ENCODE data around the gene ATXN7. TPM values are rescaled to one million over a fixed set of nuclear protein-coding genes. Genes with fewer than 3 reads are reported as not detected.

The ATXN7 gene
- total RNA-seq, 1 experiment from 2014 or later = 27.5 TPM

DNA sequence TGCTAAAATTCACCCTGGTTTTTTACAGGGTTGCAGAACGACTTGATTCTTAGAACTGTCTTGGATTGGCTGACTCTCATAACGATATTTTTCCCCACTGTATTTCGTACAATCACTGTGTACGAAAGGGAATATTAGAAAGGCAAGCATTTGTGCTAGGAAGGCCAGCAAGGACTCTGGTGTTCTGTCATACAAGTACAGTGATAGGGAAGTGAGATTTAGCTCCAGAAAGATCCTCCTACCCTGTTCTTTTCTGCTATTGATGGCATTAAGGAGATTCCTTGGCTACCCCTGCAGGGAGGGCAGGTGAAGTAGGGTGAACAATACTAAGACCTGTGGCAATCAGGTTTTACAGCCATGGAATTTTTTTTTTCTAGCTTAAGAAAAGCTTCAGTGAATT is 102.3 kb downstream of the ATXN7 start:
- no peak for ATAC-seq
- no peak for TF ChIP-seq CBX3 (IDR thresholded peaks at IDR 0.05; ENCODE audit: low read depth)
- H3K4me3 ChIP-seq (replicated peaks in 1 of 2; ENCODE audit: low read depth in 1 of 2, low read length in 2 of 2) = no peak overlapping the region
- CTCF ChIA-PET = no interaction called here
- no peaks in the 10 kb centered on the region for H3K9me3 ChIP-seq (ENCODE audit: control insufficient read depth in 1 of 2, insufficient read depth in 1 of 2, low read depth in 1 of 2, low read length in 2 of 2)
- H3K4me1 ChIP-seq (ENCODE audit: control insufficient read depth in 1 of 2, insufficient read depth in 2 of 2, low read length in 2 of 2) = 0 out of 4 replicates have a peak, but pooled peaks cover 0 to 5% of the 10 kb centered on the region in 2 experiments
- H4K20me1 ChIP-seq (ENCODE audit: insufficient read depth) = peaks cover 11% of the 10 kb centered on the region; the same call in 1 of the 2 replicates
- intact Hi-C loops (cut with micrococcal nuclease) = no loop called here
- no peak overlapping the region for H3K27ac ChIP-seq (ENCODE audit: low read depth, low read length)
- no peak overlapping the region for H3K9ac ChIP-seq (ENCODE audit: low read length)
- no peaks in the 10 kb centered on the region; a peak in 1 of 4 replicates for H3K36me3 ChIP-seq (ENCODE audit: control insufficient read depth in 1 of 2, insufficient read depth in 2 of 2, low read length in 2 of 2)
- BruUV-seq (replicated peaks) = no TSS peak
- peaks cover 47% of the 10 kb centered on the region for H3K79me2 ChIP-seq (ENCODE audit: insufficient read depth, low read length)
- H3K27me3 ChIP-seq (ENCODE audit: insufficient read depth, low read length) = no peaks in the 10 kb centered on the region
- H2AFZ ChIP-seq (ENCODE audit: low read depth, low read length, poor library complexity, severe bottlenecking) = no peak overlapping the region
- DNase-seq (ENCODE audit: low read depth, low spot score) = no peak
- no peak overlapping the region for H3K4me2 ChIP-seq (ENCODE audit: low read length)
- POLR2A ChIA-PET = interaction anchor here (1.1 kb wide), 1 partner anchor 17 kb away, joined by 3 read pairs; no protein-coding TSS in a partner anchor
- no peaks in the 10 kb centered on the region for H3K9me2 ChIP-seq (ENCODE audit: insufficient read depth)
- RAD21 ChIA-PET (ENCODE audit: low non-redundant PET in 1 of 2, low total read pairs in 2 of 2, uncharacterized antibody in 2 of 2, unreplicated experiment in 2 of 2) = no interaction called here

DNA sequence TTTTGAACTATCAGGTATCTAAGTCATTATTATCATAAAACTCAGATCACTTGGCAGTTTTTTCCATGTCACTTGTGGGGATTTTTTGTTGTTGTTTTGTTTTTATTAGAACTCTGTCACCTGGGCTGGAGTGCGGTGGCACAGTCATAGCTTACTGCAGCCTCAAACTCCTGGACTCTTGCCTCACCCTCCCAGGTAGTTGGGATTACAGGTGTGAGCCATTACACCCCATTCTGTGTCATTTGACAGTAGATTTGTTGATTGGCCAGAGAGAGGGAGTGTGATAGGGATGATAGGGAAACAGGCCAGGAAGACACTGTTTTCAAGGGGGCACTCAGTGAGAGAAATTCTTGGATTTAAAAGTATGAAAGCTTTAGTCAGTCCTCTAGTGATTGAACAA is 103.2 kb downstream of the ATXN7 start:
- Histone ChIP-seq H3K79me2 (ENCODE audit: insufficient read depth, low read length) (peaks cover 49% of the 10 kb centered on the region), H4K20me1 (ENCODE audit: insufficient read depth) (peaks cover 11% of the 10 kb centered on the region; the same call in 1 of the 2 replicates), H3K4me1 (ENCODE audit: control insufficient read depth in 1 of 2, insufficient read depth in 2 of 2, low read length in 2 of 2) (0 out of 4 replicates have a peak, but pooled peaks cover 0 to 5% of the 10 kb centered on the region in 2 experiments), H3K4me3 (replicated peaks in 1 of 2; ENCODE audit: low read depth in 1 of 2, low read length in 2 of 2) (no peak overlapping the region), H2AFZ (ENCODE audit: low read depth, low read length, poor library complexity, severe bottlenecking) (no peak overlapping the region), H3K9me3 (ENCODE audit: control insufficient read depth in 1 of 2, insufficient read depth in 1 of 2, low read depth in 1 of 2, low read length in 2 of 2) (no peaks in the 10 kb centered on the region), H3K27me3 (ENCODE audit: insufficient read depth, low read length) (no peaks in the 10 kb centered on the region), H3K9me2 (ENCODE audit: insufficient read depth) (no peaks in the 10 kb centered on the region), H3K9ac (ENCODE audit: low read length) (no peak overlapping the region), H3K36me3 (ENCODE audit: control insufficient read depth in 1 of 2, insufficient read depth in 2 of 2, low read length in 2 of 2) (no peaks in the 10 kb centered on the region; a peak in 1 of 4 replicates), H3K4me2 (ENCODE audit: low read length) (no peak overlapping the region), H3K27ac (ENCODE audit: low read depth, low read length) (no peak overlapping the region)
- DNase-seq (ENCODE audit: low read depth, low spot score) (no peak), ATAC-seq (no peak)
- intact Hi-C loops (cut with micrococcal nuclease) = no loop called here
- TF ChIP-seq, protein P1, sequence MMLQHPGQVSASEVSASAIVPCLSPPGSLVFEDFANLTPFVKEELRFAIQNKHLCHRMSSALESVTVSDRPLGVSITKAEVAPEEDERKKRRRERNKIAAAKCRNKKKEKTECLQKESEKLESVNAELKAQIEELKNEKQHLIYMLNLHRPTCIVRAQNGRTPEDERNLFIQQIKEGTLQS (IDR thresholded peaks at IDR 0.05) = no peak
- TF ChIP-seq SRF (IDR thresholded peaks at IDR 0.05; ENCODE audit: low read depth) = no peak
- TF ChIP-seq RAD21 (IDR thresholded peaks at IDR 0.05; ENCODE audit: low read depth) = no peak
- TF ChIP-seq, protein P2, sequence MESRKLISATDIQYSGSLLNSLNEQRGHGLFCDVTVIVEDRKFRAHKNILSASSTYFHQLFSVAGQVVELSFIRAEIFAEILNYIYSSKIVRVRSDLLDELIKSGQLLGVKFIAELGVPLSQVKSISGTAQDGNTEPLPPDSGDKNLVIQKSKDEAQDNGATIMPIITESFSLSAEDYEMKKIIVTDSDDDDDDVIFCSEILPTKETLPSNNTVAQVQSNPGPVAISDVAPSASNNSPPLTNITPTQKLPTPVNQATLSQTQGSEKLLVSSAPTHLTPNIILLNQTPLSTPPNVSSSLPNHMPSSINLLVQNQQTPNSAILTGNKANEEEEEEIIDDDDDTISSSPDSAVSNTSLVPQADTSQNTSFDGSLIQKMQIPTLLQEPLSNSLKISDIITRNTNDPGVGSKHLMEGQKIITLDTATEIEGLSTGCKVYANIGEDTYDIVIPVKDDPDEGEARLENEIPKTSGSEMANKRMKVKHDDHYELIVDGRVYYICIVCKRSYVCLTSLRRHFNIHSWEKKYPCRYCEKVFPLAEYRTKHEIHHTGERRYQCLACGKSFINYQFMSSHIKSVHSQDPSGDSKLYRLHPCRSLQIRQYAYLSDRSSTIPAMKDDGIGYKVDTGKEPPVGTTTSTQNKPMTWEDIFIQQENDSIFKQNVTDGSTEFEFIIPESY (IDR thresholded peaks at IDR 0.05; ENCODE audit: extremely low read depth, insufficient replicate concordance, low read length) = no peak
- TF ChIP-seq, protein P3, sequence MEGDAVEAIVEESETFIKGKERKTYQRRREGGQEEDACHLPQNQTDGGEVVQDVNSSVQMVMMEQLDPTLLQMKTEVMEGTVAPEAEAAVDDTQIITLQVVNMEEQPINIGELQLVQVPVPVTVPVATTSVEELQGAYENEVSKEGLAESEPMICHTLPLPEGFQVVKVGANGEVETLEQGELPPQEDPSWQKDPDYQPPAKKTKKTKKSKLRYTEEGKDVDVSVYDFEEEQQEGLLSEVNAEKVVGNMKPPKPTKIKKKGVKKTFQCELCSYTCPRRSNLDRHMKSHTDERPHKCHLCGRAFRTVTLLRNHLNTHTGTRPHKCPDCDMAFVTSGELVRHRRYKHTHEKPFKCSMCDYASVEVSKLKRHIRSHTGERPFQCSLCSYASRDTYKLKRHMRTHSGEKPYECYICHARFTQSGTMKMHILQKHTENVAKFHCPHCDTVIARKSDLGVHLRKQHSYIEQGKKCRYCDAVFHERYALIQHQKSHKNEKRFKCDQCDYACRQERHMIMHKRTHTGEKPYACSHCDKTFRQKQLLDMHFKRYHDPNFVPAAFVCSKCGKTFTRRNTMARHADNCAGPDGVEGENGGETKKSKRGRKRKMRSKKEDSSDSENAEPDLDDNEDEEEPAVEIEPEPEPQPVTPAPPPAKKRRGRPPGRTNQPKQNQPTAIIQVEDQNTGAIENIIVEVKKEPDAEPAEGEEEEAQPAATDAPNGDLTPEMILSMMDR (IDR thresholded peaks at IDR 0.05 in 2 of 3, conservative IDR thresholded peaks at IDR 0.05 in 1 of 3; ENCODE audit: borderline replicate concordance in 1 of 3, insufficient read depth in 1 of 3, low read depth in 2 of 3, low read length in 2 of 3) = no peak
- TF ChIP-seq JUND (IDR thresholded peaks at IDR 0.05) = no peak
- TF ChIP-seq FOSL1 (IDR thresholded peaks at IDR 0.05; ENCODE audit: low read depth) = no peak
- no peak for TF ChIP-seq SIN3A (IDR thresholded peaks at IDR 0.05; ENCODE audit: low read depth)
- no peak for TF ChIP-seq ELF1 (IDR thresholded peaks at IDR 0.05; ENCODE audit: borderline replicate concordance, low read depth)
- TF ChIP-seq EZH2 (IDR thresholded peaks at IDR 0.05) = no peak
- ChIA-PET CTCF (no interaction called here), RAD21 (ENCODE audit: low non-redundant PET in 1 of 2, low total read pairs in 2 of 2, uncharacterized antibody in 2 of 2, unreplicated experiment in 2 of 2) (no interaction called here), POLR2A (no interaction called here)
- BruUV-seq (replicated peaks) = no TSS peak

Measured in HCT116 (cell line).